ENCODE measurements around the gene CLEC7A.

CLEC7A gene

DNA sequence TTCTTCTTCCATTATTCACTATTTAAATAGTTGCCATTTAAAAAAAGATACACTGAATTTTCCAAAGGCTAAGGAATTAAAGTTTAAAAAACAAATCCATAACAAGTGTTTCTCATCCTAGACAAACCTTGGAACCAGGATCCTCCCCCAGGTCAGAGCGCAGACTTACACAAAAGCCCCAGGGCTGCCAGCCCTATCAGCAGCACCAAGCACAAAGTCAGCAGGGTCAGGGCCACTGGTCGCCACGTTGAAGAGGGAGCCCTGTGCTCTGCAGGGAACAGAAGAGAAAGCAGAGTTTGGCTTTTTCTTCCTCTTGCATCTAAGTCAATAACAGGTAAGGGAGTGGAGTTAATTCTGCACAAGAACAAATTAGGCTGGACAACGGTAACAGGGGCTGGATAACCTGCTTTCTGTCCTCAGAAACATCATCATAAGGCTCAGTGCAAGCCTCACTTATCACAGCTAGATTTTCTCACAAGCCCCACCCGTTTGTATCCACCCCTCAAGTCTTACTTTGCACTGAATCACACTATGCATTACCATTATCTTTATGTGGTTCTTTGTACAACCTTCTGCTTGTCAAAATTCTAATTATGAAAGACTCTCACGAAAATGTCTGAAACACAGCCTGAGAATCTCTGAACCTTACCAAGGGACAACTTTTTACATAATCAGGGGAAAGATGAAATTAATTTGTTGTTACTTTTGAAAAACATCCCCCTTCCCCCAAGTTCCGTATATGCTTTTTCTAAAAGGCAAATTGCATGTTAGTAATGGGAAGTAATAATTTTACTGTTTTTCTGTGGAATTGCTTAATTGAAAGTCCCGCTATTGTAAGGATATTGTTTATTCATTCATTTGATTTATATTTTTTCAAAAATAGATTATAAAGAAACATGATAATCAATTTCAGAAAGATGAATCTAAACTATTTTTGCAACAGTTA is 40.8 kb downstream of the CLEC7A start:
- no peak for DNase-seq

DNA sequence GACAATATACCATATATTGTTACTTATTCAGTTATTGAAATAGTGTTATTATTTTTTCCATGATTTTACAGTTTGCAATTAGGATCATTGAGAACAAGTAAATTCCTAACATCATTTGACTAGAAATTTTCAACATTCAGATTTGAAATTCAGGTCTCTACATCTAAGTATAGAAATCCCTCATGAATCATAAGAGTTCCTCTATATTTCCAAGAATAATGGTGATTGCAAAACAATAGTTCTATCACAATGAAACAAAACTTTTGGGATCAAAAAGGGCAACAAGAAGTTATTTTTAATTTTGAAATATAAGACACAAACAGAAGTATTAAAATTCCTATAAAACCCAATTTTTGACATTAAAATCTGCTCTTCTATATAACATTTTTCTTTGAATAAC is 42.0 kb downstream of the CLEC7A start:
- DNase-seq = no peak

- no peak for DNase-seq
Observed at GRCh38 chr12:10086387-10086786, 43.6 kb downstream of the CLEC7A start.

DNA sequence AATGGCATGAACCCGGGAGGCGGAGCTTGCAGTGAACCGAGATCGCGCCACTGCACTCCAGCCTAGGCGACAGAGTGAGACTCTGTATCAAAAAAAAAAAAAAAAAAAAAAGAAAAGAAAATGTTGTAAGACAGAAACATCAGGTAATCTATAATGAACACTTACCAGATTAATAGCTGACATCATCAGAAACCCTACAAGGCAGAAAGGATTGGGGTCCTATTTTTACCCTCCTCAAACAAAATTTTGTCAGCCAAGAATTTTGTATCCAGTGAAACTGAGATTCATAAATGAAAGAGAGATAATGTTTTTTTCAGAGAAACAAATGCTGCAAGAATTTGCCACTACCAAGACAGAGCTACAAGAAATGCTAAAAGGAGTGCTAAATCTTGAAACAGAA is 45.3 kb downstream of the CLEC7A start:
- no peak for DNase-seq

DNA sequence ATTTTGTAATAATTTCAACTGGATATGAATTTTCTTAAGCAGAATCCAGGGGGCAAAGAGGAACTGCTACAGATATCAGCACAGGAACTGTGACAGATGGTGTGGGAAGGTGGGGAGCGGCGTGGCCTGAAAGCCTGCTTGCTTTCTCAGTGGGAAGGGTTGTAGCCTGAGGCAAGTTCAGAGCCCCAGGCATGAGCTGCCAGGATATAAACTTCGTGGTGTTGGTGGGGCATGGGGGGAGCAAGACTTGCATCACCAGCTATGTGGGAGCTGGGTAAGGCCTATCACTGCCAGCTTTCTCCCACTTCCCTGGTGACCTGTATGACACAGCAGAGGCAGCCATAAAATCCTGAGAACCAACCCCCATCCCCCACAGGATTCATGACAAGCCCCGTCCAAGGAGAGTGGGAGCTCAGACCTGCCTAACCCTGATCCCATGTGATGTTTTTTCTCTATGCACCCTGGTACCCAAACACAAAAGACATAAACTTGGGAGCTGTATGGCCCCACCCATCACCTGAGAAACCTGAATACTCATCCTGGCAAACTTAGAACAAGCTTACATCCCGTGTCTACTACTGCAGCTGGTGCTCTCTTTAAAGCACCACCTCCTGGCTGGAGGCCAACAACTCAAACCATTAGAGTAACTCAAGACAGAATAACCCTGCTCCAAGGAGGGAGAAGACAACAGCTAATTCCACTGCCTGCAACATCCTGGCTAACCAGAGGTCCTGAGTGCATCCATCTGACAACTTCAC is 47.7 kb downstream of the CLEC7A start:
- DNase-seq = no peak

DNA sequence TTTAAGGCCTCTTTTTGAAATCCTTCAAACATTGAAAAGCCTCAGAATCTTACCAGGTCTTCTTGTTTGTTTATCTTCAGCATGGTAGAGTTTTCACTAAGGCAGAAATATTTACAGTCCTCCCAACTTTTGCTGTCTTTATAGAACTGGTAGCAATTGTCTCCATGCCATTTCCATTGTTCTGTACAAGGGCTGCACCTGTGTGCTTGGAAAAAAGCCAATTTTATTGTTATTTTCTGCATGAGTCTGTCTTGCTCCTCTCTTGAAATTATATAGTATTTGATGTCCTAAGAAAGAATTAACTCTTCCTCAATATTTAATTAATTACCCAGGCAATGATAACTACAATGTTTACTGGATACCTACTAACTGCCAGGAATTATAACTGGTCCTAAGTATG is 54.5 kb downstream of the CLEC7A start:
- no peak for DNase-seq

GRCh38 chr12:10073261-10073660 is 56.7 kb downstream of the CLEC7A start:
- DNase-seq = no peak

DNA sequence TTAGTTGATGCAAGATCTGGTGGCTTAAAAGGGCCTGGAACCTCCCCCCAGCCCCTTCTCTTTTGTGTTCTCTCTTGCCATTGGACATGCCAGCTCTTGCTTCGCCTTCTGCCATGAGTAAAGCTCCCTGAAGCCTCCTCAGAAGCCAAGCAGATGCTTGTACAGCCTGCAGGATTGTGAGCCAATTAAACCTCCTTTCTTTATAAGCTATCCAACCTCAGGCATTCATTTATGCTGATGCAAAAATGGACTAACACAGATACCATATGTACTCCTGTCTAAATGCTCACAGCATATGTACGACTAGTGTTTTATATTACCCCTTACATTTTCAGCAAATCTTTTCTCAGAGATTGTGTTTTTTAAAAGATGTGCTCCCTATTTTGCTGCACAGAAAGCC is 57.9 kb downstream of the CLEC7A start:
- DNase-seq = no peak

DNA sequence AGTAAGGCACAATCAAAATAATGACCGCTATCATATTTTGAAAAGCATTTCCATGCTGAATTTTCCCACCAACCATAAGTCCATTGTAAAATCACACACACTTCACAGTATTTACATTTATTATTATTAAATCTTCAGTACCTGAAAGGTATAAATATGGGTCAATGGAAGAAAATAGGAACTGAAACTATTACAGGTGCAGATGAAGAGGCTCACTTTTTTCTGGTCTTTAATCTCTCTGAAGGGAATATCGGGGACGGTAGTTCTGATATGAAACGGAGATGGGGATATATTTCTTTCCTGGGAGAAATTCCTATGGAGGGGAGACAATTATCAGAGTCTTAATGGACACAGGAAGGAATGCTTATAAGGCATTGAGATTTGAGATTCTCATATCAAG is 59.6 kb downstream of the CLEC7A start:
- no peak for DNase-seq

- DNase-seq = no peak
Observed at GRCh38 chr12:10069976-10070375, 60.0 kb downstream of the CLEC7A start.

DNA sequence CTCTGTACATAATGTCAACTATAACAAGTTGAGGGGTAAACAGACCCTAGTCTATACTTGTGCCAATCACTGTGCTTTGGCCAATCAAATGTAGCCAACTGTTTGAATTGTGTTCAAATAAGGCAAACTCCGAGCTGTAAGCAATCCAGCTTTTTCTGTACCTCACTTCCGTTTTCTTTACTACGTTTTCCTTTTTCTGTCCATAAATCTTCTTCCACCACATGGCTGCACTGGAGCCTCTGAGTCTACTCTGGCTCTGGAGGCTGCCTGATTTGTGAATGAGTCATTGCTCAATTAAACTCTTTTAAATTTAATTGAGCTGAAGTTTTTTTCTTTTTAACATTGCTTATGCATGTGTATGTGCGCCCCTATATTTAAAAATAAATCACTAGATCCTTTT is 60.9 kb downstream of the CLEC7A start:
- no peak for DNase-seq

GRCh38 chr12:10068644-10069043 is 61.4 kb downstream of the CLEC7A start:
- DNase-seq = no peak

GRCh38 chr12:10067942-10068341 is 62.1 kb downstream of the CLEC7A start:
- no peak for DNase-seq

- no peak for DNase-seq
Observed at GRCh38 chr12:10067264-10067663, 62.7 kb downstream of the CLEC7A start.
